Lower leg skin (tissue), 3 donors: ENCODE data around the gene ZNF302.

Source experiments
- CTCF ChIP-seq, 3 donors: fragments of 450-650 bp; IDR thresholded peaks; one replicate each; pipeline ENCODE4 v1.5.1; 2016; ENCODE audit warnings: antibody characterized with exemption in 3 of 3, mild to moderate bottlenecking in 3 of 3, moderate library complexity in 2 of 3
- POLR2A ChIP-seq, 2 donors: fragments of 450-650 bp; IDR thresholded peaks; one replicate each; pipeline ENCODE4 v1.6.1; 2016 to 2017; ENCODE audit warnings: antibody characterized with exemption in 2 of 2, mild to moderate bottlenecking in 1 of 2, moderate library complexity in 1 of 2

- TF ChIP-seq CTCF (IDR thresholded peaks at IDR 0.05), result no peak
- no peak for TF ChIP-seq POLR2A (IDR thresholded peaks at IDR 0.05)
Measured at GRCh38 chr19:34675250-34675649, 2.2 kb upstream of the ZNF302 start.
